ENCODE measurements around the gene CUL9. TPM values are rescaled to one million over a fixed set of nuclear protein-coding genes. Genes with fewer than 3 reads are reported as not detected.

The CUL9 gene
- total RNA-seq, 4 donors from 2014 or later, result 55.5 to 114 (median 85.5) TPM

- Histone ChIP-seq H3K27ac (peak overlapping the region; percentile 93 to 99 (median 98)), H3K36me3 (peaks cover 0 to 41% (median 0%) of the 10 kb centered on the region in 3 donors), H3K27me3 (no peaks in the 10 kb centered on the region), H3K4me1 (peaks cover 5 to 29% (median 13%) of the 10 kb centered on the region in 4 donors), H3K4me3 (peak overlapping the region; percentile 33 to 98 (median 54)), H3K9me3 (no peaks in the 10 kb centered on the region)
- peak; percentile 96 to 99 (median 99) for DNase-seq
- TF ChIP-seq POLR2A (IDR thresholded peaks at IDR 0.05), result peak; percentile 8 to 73
- peak in 5 of 6 experiments; percentile 7 to 40 (median 38) for TF ChIP-seq CTCF (IDR thresholded peaks at IDR 0.05)
Measured at GRCh38 chr6:43174263-43175112, 7.5 kb upstream of the CUL9 start.

GRCh38 chr6:43175676-43176422, 6.1 kb upstream of the CUL9 start:
- no peak for DNase-seq
- Histone ChIP-seq H3K27me3 (no peaks in the 10 kb centered on the region), H3K9me3 (no peaks in the 10 kb centered on the region), H3K36me3 (peaks cover 0 to 51% (median 0%) of the 10 kb centered on the region in 3 donors), H3K4me3 (no peak overlapping the region), H3K4me1 (peaks cover 5 to 29% (median 11%) of the 10 kb centered on the region in 4 donors), H3K27ac (peak overlapping the region in 2 of 4 donors; percentile 99)
- TF ChIP-seq POLR2A (IDR thresholded peaks at IDR 0.05) (no peak), CTCF (IDR thresholded peaks at IDR 0.05) (no peak)

- H3K4me1 ChIP-seq, result peaks cover 5 to 31% (median 11%) of the 10 kb centered on the region in 4 donors
- peak overlapping the region in 1 of 4 donors; percentile 99 for H3K27ac ChIP-seq
Measured at GRCh38 chr6:43176423-43176786, 5.6 kb upstream of the CUL9 start.

GRCh38 chr6:43178150-43178549, 3.8 kb upstream of the CUL9 start:
- peaks cover 5 to 34% (median 10%) of the 10 kb centered on the region in 4 donors for H3K4me1 ChIP-seq
- H3K27me3 ChIP-seq, result no peaks in the 10 kb centered on the region
- no peak overlapping the region for H3K27ac ChIP-seq
- TF ChIP-seq CTCF (IDR thresholded peaks at IDR 0.05) (no peak), POLR2A (IDR thresholded peaks at IDR 0.05) (no peak)
- peaks cover 0 to 51% (median 0%) of the 10 kb centered on the region in 3 donors for H3K36me3 ChIP-seq
- no peak overlapping the region for H3K4me3 ChIP-seq
- no peaks in the 10 kb centered on the region for H3K9me3 ChIP-seq
- no peak for DNase-seq

More at GRCh38 chr6:43176423-43176786, 5.6 kb upstream of the CUL9 start:
- H3K4me3 ChIP-seq, result no peak overlapping the region
- H3K9me3 ChIP-seq, result no peaks in the 10 kb centered on the region
- H3K27me3 ChIP-seq, result no peaks in the 10 kb centered on the region
- DNase-seq, result no peak
- TF ChIP-seq CTCF (IDR thresholded peaks at IDR 0.05), result no peak
- no peak for TF ChIP-seq POLR2A (IDR thresholded peaks at IDR 0.05)
- peaks cover 0 to 51% (median 0%) of the 10 kb centered on the region in 3 donors for H3K36me3 ChIP-seq

GRCh38 chr6:43178951-43179830, 2.8 kb upstream of the CUL9 start:
- H3K9me3 ChIP-seq, result no peaks in the 10 kb centered on the region
- no peak overlapping the region for H3K27ac ChIP-seq
- H3K36me3 ChIP-seq, result peaks cover 0 to 52% (median 0%) of the 10 kb centered on the region in 3 donors
- DNase-seq, result no peak
- peaks cover 5 to 27% (median 6%) of the 10 kb centered on the region in 4 donors for H3K4me1 ChIP-seq
- TF ChIP-seq CTCF (IDR thresholded peaks at IDR 0.05), result no peak
- TF ChIP-seq POLR2A (IDR thresholded peaks at IDR 0.05), result no peak
- no peaks in the 10 kb centered on the region for H3K27me3 ChIP-seq
- no peak overlapping the region for H3K4me3 ChIP-seq

Measured in Peyer's patch (tissue), 4 donors.